ENCODE data around the gene CDC73.

The CDC73 gene

DNA sequence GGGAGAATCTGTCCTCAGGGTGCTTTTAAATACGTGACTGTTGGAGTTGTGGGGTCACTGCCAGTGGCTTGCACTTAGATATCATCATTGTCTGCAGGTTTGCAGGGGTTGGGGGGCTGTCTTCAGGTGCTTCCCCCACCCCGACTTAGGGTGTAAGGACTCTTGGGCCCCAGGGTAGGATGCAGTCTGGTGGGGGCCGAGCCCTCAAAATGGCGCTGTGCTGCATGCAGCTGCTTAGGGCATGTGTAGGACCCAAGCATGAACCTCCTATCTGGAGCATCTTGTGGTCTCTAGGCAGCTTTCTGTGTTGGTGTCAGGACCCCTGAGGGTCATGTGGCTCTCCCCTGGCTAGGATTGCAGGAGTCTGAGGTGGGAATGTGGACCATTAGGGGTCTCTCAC is 120.2 kb downstream of the CDC73 start:
- DNase-seq (ENCODE audit: low spot score), result no peak
- in situ Hi-C loops (cut with MboI; ENCODE audit: low sequenced_read_pairs, unreplicated experiment), result no loop called here
- TF ChIP-seq, protein P1, sequence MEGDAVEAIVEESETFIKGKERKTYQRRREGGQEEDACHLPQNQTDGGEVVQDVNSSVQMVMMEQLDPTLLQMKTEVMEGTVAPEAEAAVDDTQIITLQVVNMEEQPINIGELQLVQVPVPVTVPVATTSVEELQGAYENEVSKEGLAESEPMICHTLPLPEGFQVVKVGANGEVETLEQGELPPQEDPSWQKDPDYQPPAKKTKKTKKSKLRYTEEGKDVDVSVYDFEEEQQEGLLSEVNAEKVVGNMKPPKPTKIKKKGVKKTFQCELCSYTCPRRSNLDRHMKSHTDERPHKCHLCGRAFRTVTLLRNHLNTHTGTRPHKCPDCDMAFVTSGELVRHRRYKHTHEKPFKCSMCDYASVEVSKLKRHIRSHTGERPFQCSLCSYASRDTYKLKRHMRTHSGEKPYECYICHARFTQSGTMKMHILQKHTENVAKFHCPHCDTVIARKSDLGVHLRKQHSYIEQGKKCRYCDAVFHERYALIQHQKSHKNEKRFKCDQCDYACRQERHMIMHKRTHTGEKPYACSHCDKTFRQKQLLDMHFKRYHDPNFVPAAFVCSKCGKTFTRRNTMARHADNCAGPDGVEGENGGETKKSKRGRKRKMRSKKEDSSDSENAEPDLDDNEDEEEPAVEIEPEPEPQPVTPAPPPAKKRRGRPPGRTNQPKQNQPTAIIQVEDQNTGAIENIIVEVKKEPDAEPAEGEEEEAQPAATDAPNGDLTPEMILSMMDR (IDR thresholded peaks at IDR 0.05; ENCODE audit: borderline replicate concordance, control extremely low read depth, extremely low read depth, insufficient read depth, missing control alignments), result no peak

DNA sequence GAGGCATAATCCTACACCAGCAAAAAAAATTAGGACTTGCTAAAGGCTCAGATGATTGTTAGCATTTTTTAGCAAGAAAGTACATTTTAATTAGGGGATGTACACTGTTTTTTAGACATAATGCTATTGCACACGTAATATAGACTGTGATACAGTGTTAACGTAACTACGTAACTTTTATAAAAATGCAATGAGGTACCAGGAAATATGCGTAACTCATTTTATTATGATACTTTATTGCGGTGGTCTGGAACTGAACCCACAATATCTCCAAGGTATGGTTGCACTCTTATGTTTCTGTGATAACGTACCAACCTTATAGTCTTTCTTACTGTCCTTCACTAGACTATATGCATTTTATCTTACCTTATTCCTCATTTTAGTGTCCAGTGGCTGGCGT is 127.4 kb downstream of the CDC73 start:
- TF ChIP-seq, protein P1 (IDR thresholded peaks at IDR 0.05; ENCODE audit: borderline replicate concordance, control extremely low read depth, extremely low read depth, insufficient read depth, missing control alignments), result no peak
- no peak for DNase-seq (ENCODE audit: low spot score)
- in situ Hi-C loops (cut with MboI; ENCODE audit: low sequenced_read_pairs, unreplicated experiment), result no loop called here

DNA sequence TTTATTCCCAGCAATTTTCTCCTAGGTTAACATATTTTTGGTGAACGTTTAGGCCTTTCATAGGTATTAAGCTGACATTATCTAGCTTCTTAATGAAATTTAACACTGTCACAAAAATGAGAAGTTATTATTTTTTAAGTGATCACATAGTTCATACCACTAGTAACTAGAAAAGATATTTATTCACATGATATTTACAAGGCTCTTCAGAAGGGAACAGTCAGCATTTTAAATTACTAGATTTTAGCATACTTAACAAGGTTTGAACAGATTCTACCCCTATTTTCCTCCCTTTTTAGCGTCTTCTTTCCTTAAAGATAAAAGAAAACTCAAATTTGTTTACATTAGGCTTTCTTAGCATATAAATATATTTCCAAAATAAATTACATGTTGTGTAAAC is 130.1 kb downstream of the CDC73 start:
- TF ChIP-seq, protein P1 (IDR thresholded peaks at IDR 0.05; ENCODE audit: borderline replicate concordance, control extremely low read depth, extremely low read depth, insufficient read depth, missing control alignments), result no peak
- no peak for DNase-seq (ENCODE audit: low spot score)
- in situ Hi-C loops (cut with MboI; ENCODE audit: low sequenced_read_pairs, unreplicated experiment), result no loop called here

DNA sequence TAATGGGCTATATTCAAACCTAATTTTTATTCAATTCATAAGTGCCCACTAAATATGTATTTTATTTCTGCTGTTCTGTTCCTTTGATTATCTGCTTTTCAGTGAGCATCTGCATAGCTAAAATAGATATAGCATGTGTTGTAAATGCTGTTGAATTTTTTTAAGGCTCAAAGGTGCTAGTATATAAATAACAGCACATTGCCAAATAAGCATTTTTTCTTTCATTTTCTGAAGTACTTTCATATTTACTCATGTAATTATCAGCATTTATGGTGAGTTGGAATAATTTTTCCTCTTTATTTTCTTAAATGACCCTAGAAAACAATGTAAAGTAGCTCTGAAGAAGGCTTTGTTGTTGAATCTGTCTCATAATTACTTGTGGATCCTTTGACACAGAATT is 134.2 kb downstream of the CDC73 start:
- no peak for DNase-seq (ENCODE audit: low spot score)
- TF ChIP-seq, protein P1 (IDR thresholded peaks at IDR 0.05; ENCODE audit: borderline replicate concordance, control extremely low read depth, extremely low read depth, insufficient read depth, missing control alignments), result no peak
- in situ Hi-C loops (cut with MboI; ENCODE audit: low sequenced_read_pairs, unreplicated experiment), result no loop called here

DNA sequence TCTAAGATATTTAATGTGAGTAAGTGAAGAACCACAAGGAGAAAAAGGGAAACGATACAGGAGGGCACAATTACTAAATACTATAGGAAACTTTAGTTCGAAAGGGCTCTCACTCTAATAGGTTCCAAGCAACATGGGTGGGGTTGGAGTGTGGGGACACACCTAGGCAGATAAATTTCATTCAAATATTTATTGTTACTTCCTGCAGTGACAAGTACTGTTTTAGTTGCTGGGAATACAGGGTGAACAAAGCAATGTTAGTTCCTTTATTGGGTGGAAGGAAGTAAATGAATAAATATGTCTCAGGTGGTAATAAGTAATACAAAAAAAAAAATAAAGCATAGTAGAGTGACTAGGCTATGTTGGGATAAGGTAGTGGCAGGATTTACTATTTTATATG is 137.8 kb downstream of the CDC73 start:
- in situ Hi-C loops (cut with MboI; ENCODE audit: low sequenced_read_pairs, unreplicated experiment), result no loop called here
- DNase-seq (ENCODE audit: low spot score), result no peak
- TF ChIP-seq, protein P1 (IDR thresholded peaks at IDR 0.05; ENCODE audit: borderline replicate concordance, control extremely low read depth, extremely low read depth, insufficient read depth, missing control alignments), result no peak

DNA sequence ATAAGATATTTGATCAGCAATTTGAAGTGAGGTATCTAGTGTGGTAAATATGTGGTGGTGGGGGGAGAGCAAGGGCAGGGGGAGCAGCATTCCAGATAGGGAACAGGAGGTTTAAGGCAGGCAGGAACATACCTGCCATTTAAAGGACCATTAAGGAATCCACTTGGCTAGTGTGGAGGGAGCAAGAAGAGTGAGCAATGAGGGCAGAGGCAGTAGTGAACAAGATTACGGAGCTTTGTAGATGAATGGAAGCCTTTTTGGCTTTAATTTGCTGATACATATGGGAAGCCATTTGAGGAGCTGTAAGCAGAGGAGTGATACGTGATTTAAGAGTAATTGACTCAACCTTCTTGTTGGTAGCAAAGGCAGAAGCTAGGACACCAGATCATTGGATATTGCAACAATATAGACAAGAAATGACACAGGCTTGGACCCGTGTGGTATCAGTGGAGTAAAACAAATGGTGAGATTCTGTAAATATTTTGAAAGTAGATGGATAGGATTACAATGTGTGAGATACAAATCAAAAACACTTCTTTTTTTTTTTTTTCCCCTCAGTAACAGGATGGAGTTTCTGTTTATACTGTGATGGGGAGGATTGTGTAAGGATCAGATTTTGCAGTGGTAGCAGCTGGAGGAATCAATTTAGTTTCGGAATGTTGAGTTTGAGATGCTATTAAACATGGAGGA is 138.4 kb downstream of the CDC73 start:
- in situ Hi-C loops (cut with MboI; ENCODE audit: low sequenced_read_pairs, unreplicated experiment), result no loop called here
- TF ChIP-seq, protein P1 (IDR thresholded peaks at IDR 0.05; ENCODE audit: borderline replicate concordance, control extremely low read depth, extremely low read depth, insufficient read depth, missing control alignments), result no peak

More for the DNA sequence above, 138.4 kb downstream of the CDC73 start:
- DNase-seq (ENCODE audit: low spot score), result no peak

Data from GM13976 (cell line).